Measurements from ENCODE around the gene SLC5A6.

Gene SLC5A6

DNA sequence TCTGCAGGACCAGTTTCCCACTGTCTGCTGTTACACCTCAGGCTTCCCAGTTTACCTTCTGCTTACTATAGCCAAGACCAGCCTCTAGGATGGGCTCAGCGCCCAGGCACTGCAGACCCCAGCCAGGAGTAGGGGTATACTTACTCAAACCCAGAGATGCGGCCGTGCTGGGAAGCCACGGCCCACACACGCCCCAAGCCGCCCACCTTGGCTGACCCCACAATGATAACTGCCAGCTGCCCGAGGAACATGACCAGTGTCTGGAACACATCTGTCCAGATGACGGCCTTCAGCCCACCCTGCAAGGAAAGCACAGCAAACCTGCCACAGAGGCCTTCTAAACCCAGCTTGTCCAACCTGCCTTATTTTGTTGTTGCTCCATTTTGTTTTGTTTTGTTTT lies 6.9 kb downstream of the SLC5A6 start:
- TF ChIP-seq, protein P1, sequence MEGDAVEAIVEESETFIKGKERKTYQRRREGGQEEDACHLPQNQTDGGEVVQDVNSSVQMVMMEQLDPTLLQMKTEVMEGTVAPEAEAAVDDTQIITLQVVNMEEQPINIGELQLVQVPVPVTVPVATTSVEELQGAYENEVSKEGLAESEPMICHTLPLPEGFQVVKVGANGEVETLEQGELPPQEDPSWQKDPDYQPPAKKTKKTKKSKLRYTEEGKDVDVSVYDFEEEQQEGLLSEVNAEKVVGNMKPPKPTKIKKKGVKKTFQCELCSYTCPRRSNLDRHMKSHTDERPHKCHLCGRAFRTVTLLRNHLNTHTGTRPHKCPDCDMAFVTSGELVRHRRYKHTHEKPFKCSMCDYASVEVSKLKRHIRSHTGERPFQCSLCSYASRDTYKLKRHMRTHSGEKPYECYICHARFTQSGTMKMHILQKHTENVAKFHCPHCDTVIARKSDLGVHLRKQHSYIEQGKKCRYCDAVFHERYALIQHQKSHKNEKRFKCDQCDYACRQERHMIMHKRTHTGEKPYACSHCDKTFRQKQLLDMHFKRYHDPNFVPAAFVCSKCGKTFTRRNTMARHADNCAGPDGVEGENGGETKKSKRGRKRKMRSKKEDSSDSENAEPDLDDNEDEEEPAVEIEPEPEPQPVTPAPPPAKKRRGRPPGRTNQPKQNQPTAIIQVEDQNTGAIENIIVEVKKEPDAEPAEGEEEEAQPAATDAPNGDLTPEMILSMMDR (IDR thresholded peaks at IDR 0.05; ENCODE audit: poor library complexity, severe bottlenecking) = no peak
- ATAC-seq (ENCODE audit: low read depth) (no peak), DNase-seq (ENCODE audit: low spot score) (no peak)
- H3K4me3 ChIP-seq (ENCODE audit: severe bottlenecking) = no peak overlapping the region
- no peak overlapping the region for H3K27ac ChIP-seq (ENCODE audit: poor library complexity, severe bottlenecking)
- no peaks in the 10 kb centered on the region for H3K9me3 ChIP-seq (ENCODE audit: severe bottlenecking)
- H3K27me3 ChIP-seq (ENCODE audit: insufficient read depth, poor library complexity, severe bottlenecking) = no peaks in the 10 kb centered on the region
- peaks cover 30% of the 10 kb centered on the region for H3K36me3 ChIP-seq (ENCODE audit: low read depth)
- no peaks in the 10 kb centered on the region for H3K4me1 ChIP-seq (ENCODE audit: insufficient read depth, poor library complexity, severe bottlenecking)

DNA sequence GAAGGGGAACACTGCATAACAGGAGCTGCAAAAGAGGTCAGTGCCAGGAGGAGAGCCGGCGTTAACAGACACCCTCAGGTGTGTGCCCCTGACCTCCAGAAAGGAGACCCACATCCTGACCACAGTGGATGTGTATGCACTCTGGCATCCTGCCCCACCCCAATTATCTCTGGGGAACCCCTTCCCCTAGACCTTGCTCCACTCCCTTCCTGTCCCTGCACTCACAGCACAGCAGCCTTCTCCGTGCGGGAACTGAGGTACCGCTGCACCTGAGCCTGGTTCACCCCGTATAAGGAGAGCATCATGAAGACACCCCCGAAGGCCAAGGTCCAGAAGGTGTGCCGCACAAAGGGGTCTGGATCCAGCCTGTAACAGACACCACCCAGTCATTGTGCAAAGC lies 7.5 kb downstream of the SLC5A6 start:
- H3K9me3 ChIP-seq (ENCODE audit: severe bottlenecking) = no peaks in the 10 kb centered on the region
- ATAC-seq (ENCODE audit: low read depth) = no peak

DNA sequence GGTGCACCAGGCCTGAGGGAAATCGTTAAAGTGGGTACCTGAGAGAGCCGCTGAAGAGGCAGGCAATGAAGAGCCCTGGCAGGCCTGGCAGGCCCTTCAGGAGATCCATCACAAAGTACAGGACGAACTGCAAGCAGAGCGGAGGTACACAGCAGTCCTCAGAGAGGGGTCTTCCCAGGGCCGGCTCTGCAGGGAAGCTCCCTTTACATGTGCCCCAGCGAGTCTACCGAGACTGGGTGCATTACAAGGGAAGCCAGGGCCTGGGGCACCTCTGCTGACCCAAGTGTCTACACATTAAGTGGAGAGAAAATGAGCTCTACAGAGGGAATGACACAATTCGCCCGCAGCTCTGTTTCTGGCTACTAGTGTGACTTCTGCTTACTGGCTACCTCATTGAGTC lies 8.3 kb downstream of the SLC5A6 start:
- Histone ChIP-seq H3K4me1 (ENCODE audit: insufficient read depth, poor library complexity, severe bottlenecking) (no peaks in the 10 kb centered on the region), H3K27me3 (ENCODE audit: insufficient read depth, poor library complexity, severe bottlenecking) (no peaks in the 10 kb centered on the region), H3K36me3 (ENCODE audit: low read depth) (peaks cover 19% of the 10 kb centered on the region), H3K4me3 (ENCODE audit: severe bottlenecking) (no peak overlapping the region), H3K27ac (ENCODE audit: poor library complexity, severe bottlenecking) (no peak overlapping the region), H3K9me3 (ENCODE audit: severe bottlenecking) (no peaks in the 10 kb centered on the region)
- ATAC-seq (ENCODE audit: low read depth) (no peak), DNase-seq (ENCODE audit: low spot score) (no peak)
- TF ChIP-seq, protein P1 (IDR thresholded peaks at IDR 0.05; ENCODE audit: poor library complexity, severe bottlenecking) = no peak

More for the DNA sequence above, 7.5 kb downstream of the SLC5A6 start:
- Histone ChIP-seq H3K36me3 (ENCODE audit: low read depth) (peaks cover 26% of the 10 kb centered on the region), H3K27ac (ENCODE audit: poor library complexity, severe bottlenecking) (no peak overlapping the region), H3K4me1 (ENCODE audit: insufficient read depth, poor library complexity, severe bottlenecking) (no peaks in the 10 kb centered on the region), H3K4me3 (ENCODE audit: severe bottlenecking) (no peak overlapping the region), H3K27me3 (ENCODE audit: insufficient read depth, poor library complexity, severe bottlenecking) (no peaks in the 10 kb centered on the region)
- TF ChIP-seq, protein P1 (IDR thresholded peaks at IDR 0.05; ENCODE audit: poor library complexity, severe bottlenecking) = no peak
- no peak for DNase-seq (ENCODE audit: low spot score)

DNA sequence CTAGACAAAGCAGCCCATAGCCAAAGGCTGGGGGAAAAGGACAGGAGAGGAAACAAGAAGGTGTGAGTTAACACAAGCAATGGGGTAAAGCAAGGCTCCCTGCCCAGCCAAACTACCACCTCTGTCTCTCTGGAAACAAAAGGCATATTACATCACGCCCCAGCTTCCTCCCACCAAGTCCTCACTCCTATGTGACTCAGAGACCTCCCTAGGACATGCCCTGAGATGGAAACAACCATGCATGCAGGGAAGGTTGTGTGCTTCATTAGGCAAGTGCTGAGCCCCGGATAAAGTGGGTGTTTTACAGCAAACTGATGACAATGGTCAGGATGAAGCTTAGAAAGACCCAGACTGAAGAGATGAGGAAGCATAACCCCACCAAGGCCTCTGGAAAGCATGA lies 9.2 kb downstream of the SLC5A6 start:
- Histone ChIP-seq H3K4me3 (ENCODE audit: severe bottlenecking) (no peak overlapping the region), H3K36me3 (ENCODE audit: low read depth) (peaks cover 10% of the 10 kb centered on the region), H3K4me1 (ENCODE audit: insufficient read depth, poor library complexity, severe bottlenecking) (no peaks in the 10 kb centered on the region), H3K9me3 (ENCODE audit: severe bottlenecking) (no peaks in the 10 kb centered on the region), H3K27ac (ENCODE audit: poor library complexity, severe bottlenecking) (no peak overlapping the region), H3K27me3 (ENCODE audit: insufficient read depth, poor library complexity, severe bottlenecking) (no peaks in the 10 kb centered on the region)
- no peak for DNase-seq (ENCODE audit: low spot score)
- no peak for ATAC-seq (ENCODE audit: low read depth)
- TF ChIP-seq, protein P1 (IDR thresholded peaks at IDR 0.05; ENCODE audit: poor library complexity, severe bottlenecking) = no peak

DNA sequence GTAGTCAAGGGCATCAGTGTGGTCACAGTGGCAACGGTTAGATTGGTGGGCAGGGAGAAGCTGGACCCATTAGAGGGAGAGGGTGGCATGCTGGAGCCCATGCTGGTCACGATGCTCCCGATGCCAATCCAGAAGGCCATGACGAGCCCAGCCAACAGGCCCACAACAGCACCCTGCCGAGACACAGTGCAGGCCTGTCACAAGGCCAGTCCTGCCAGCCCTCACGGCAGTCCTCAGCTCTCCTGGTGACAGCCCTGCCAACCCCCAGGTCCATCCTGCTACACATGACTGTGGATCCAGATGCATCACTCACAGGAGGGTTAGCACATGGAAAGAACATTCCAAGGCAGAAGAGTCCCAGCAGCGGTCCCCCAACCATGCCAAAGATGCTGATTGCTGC lies 10.4 kb downstream of the SLC5A6 start:
- Histone ChIP-seq H3K27me3 (ENCODE audit: insufficient read depth, poor library complexity, severe bottlenecking) (no peaks in the 10 kb centered on the region), H3K9me3 (ENCODE audit: severe bottlenecking) (no peaks in the 10 kb centered on the region), H3K36me3 (ENCODE audit: low read depth) (peaks cover 5% of the 10 kb centered on the region), H3K27ac (ENCODE audit: poor library complexity, severe bottlenecking) (no peak overlapping the region), H3K4me3 (ENCODE audit: severe bottlenecking) (no peak overlapping the region), H3K4me1 (ENCODE audit: insufficient read depth, poor library complexity, severe bottlenecking) (no peaks in the 10 kb centered on the region)
- TF ChIP-seq, protein P1 (IDR thresholded peaks at IDR 0.05; ENCODE audit: poor library complexity, severe bottlenecking) = no peak
- no peak for DNase-seq (ENCODE audit: low spot score)
- ATAC-seq (ENCODE audit: low read depth) = no peak
